NCI-H226 (cell line): ENCODE data around the gene CNTNAP5.
"Not testable (repeated sequence)": the region's sequence is repeated elsewhere in the genome, so short reads cannot be mapped to it uniquely, and the experiment has no call there.

Source experiments
- DNase-seq: peaks from one replicate; pipeline ENCODE4 v3.0.0-alpha.2; 2015

Gene CNTNAP5

GRCh38 chr2:124333784-124334183 lies 308.7 kb downstream of the CNTNAP5 start:
- no peak for DNase-seq

GRCh38 chr2:124335058-124335457 lies 310.0 kb downstream of the CNTNAP5 start:
- DNase-seq, result no peak

GRCh38 chr2:124339709-124340108 lies 314.6 kb downstream of the CNTNAP5 start:
- no peak for DNase-seq

- DNase-seq, result no peak
These were observed 318.9 kb downstream of the CNTNAP5 start for GRCh38 chr2:124343827-124344498.

- DNase-seq, result no peak
These were observed 322.1 kb downstream of the CNTNAP5 start for GRCh38 chr2:124347209-124347608.

- DNase-seq, result no peak
These were observed 328.6 kb downstream of the CNTNAP5 start for GRCh38 chr2:124353656-124354055.

GRCh38 chr2:124354466-124354865 lies 329.4 kb downstream of the CNTNAP5 start:
- no peak for DNase-seq

- not testable (repeated sequence) for DNase-seq
These were observed 336.9 kb downstream of the CNTNAP5 start for GRCh38 chr2:124361966-124362365.

- DNase-seq, result no peak
These were observed 344.1 kb downstream of the CNTNAP5 start for GRCh38 chr2:124369181-124369580.

GRCh38 chr2:124380221-124380749 lies 355.2 kb downstream of the CNTNAP5 start:
- DNase-seq, result no peak

- no peak for DNase-seq
These were observed 357.1 kb downstream of the CNTNAP5 start for GRCh38 chr2:124382067-124382618.

GRCh38 chr2:124395961-124396360 lies 370.9 kb downstream of the CNTNAP5 start:
- no peak for DNase-seq

GRCh38 chr2:124402274-124402673 lies 377.2 kb downstream of the CNTNAP5 start:
- DNase-seq, result no peak

GRCh38 chr2:124407836-124408534 lies 382.9 kb downstream of the CNTNAP5 start:
- DNase-seq, result not testable (repeated sequence)

- no peak for DNase-seq
These were observed 399.0 kb downstream of the CNTNAP5 start for GRCh38 chr2:124424074-124424473.

GRCh38 chr2:124426122-124426521 lies 401.0 kb downstream of the CNTNAP5 start:
- DNase-seq, result no peak

- no peak for DNase-seq
These were observed 401.5 kb downstream of the CNTNAP5 start for GRCh38 chr2:124426625-124427024.

- no peak for DNase-seq
These were observed 412.7 kb downstream of the CNTNAP5 start for GRCh38 chr2:124437811-124438210.

GRCh38 chr2:124450481-124450880 lies 425.4 kb downstream of the CNTNAP5 start:
- DNase-seq, result no peak

GRCh38 chr2:124476291-124476690 lies 451.2 kb downstream of the CNTNAP5 start:
- DNase-seq, result peak; percentile 2

GRCh38 chr2:124478761-124479160 lies 453.7 kb downstream of the CNTNAP5 start:
- no peak for DNase-seq

GRCh38 chr2:124480958-124481357 lies 455.9 kb downstream of the CNTNAP5 start:
- DNase-seq, result no peak

- no peak for DNase-seq
These were observed 457.0 kb downstream of the CNTNAP5 start for GRCh38 chr2:124482044-124482443.

GRCh38 chr2:124482551-124482950 lies 457.5 kb downstream of the CNTNAP5 start:
- no peak for DNase-seq
